IMR-90 (cell line): ENCODE measurements around the gene CLUH. TPM values are rescaled to one million over a fixed set of nuclear protein-coding genes. Genes with fewer than 3 reads are reported as not detected.

Source experiments
- ATAC-seq: fragments of 200-7000 bp; cut with Tn5 transposase; 2 replicates; pipeline ENCODE4 v1.9.1; 2020; ENCODE audit warnings: low read depth, mild to moderate bottlenecking, moderate library complexity
- BruUV-seq: library from RNA; stranded (reverse); fragments of 400-500 nt; replicated peaks from 2 replicates; lab custom pipeline; 2021; lab: Mats Ljungman, UMichigan
- CTCF ChIA-PET: fragments of 300-600 bp; formaldehyde crosslinking; extraction: SDS; loops from one replicate; lab custom pipeline; 2021; ENCODE audit warnings: antibody characterized with exemption; lab: Yijun Ruan, JAX
- POLR2A ChIA-PET: fragments of 300-600 bp; sonication (Branson Sonifier 250); formaldehyde crosslinking; loops from one replicate; lab custom pipeline; 2022; ENCODE audit warnings: antibody characterized with exemption; ENCODE audit not compliant: unreplicated experiment; lab: Charles Lee
- DNase-seq: peaks from one replicate; pipeline ENCODE4 v3.0.0; 2013
- H2AFZ ChIP-seq: replicated peaks from 2 replicates; pipeline ENCODE3; 2013; ENCODE audit warnings: low read length, mild to moderate bottlenecking; ENCODE audit not compliant: poor library complexity
- H2AK5ac ChIP-seq: 2 replicates; pipeline ENCODE4 v1.6.1; 2013; ENCODE audit warnings: low read depth, low read length, inconsistent platforms
- H2AK9ac ChIP-seq: replicated peaks from 2 replicates; pipeline ENCODE3; 2013; ENCODE audit warnings: mild to moderate bottlenecking, low read depth, low read length, moderate library complexity; ENCODE audit not compliant: poor library complexity
- H2BK120ac ChIP-seq: 2 replicates; pipeline ENCODE4 v1.6.1; 2013; ENCODE audit warnings: low read depth, low read length, inconsistent platforms
- H2BK15ac ChIP-seq: 3 replicates; pipeline ENCODE4 v1.6.1; 2013; ENCODE audit warnings: low read depth, low read length, inconsistent platforms
- H2BK20ac ChIP-seq: 2 replicates; pipeline ENCODE4 v1.6.1; 2013; ENCODE audit warnings: low read depth, mild to moderate bottlenecking, inconsistent platforms, low read length, moderate library complexity
- H2BK5ac ChIP-seq: 2 replicates; pipeline ENCODE4 v1.6.1; 2013; ENCODE audit warnings: mild to moderate bottlenecking, low read depth, low read length, inconsistent platforms; ENCODE audit not compliant: poor library complexity, severe bottlenecking
- H3K14ac ChIP-seq: replicated peaks from 2 replicates; pipeline ENCODE4 v1.6.1; 2013; ENCODE audit warnings: low read depth, low read length, inconsistent platforms
- H3K18ac ChIP-seq: 2 replicates; pipeline ENCODE4 v1.6.1; 2013; ENCODE audit warnings: low read depth, low read length, control low read depth
- H3K23ac ChIP-seq: 2 replicates; pipeline ENCODE4 v1.6.1; 2013; ENCODE audit warnings: low read depth, low read length, inconsistent platforms
- H3K27ac ChIP-seq: 2 replicates; pipeline ENCODE4 v1.5.1; 2013; ENCODE audit warnings: mild to moderate bottlenecking, control low read depth, low read length; ENCODE audit not compliant: insufficient read depth
- H3K27me3 ChIP-seq: 2 replicates; pipeline ENCODE4 v1.6.1; 2013; ENCODE audit warnings: low read length; ENCODE audit not compliant: control insufficient read depth, insufficient read depth
- H3K36me3 ChIP-seq: 2 replicates; pipeline ENCODE4 v1.6.1; 2013; ENCODE audit warnings: low read length, mixed read lengths; ENCODE audit not compliant: control insufficient read depth, insufficient read depth
- H3K4ac ChIP-seq: 2 replicates; pipeline ENCODE4 v1.6.1; 2013; ENCODE audit warnings: low read depth, low read length, inconsistent platforms
- H3K4me1 ChIP-seq: 2 replicates; pipeline ENCODE4 v1.6.1; 2013; ENCODE audit warnings: low read length, mixed read lengths; ENCODE audit not compliant: control insufficient read depth, insufficient read depth
- H3K4me2 ChIP-seq: 2 replicates; pipeline ENCODE4 v1.6.1; 2013; ENCODE audit warnings: low read depth, mild to moderate bottlenecking, control low read depth, low read length, moderate library complexity
- H3K4me3 ChIP-seq: 2 replicates; pipeline ENCODE4 v1.5.1; 2013; ENCODE audit warnings: low read depth, mild to moderate bottlenecking, control low read depth, low read length, moderate library complexity; ENCODE audit not compliant: insufficient read depth
- H3K56ac ChIP-seq: 2 replicates; pipeline ENCODE4 v1.6.1; 2013; ENCODE audit warnings: low read length, inconsistent platforms; ENCODE audit not compliant: insufficient read depth; ENCODE audit errors: extremely low read depth
- H3K79me1 ChIP-seq, 2 experiments: 2 replicates each; pipeline ENCODE4 v1.6.1; 2013; ENCODE audit warnings: low read length in 2 of 2, inconsistent platforms in 1 of 2, low read depth in 1 of 2
- H3K9ac ChIP-seq: 2 replicates; pipeline ENCODE4 v1.6.1; 2013; ENCODE audit warnings: low read depth, low read length, control low read depth
- H3K9me1 ChIP-seq: 2 replicates; pipeline ENCODE4 v1.6.1; 2013; ENCODE audit warnings: low read length, inconsistent platforms; ENCODE audit not compliant: insufficient read depth
- H3K9me3 ChIP-seq: 2 replicates; pipeline ENCODE4 v1.6.1; 2013; ENCODE audit warnings: low read length; ENCODE audit not compliant: control insufficient read depth, insufficient read depth
- H4K20me1 ChIP-seq: 2 replicates; pipeline ENCODE4 v1.6.1; 2013; ENCODE audit warnings: low read length, inconsistent platforms; ENCODE audit not compliant: insufficient read depth
- H4K5ac ChIP-seq: 2 replicates; pipeline ENCODE4 v1.6.1; 2013; ENCODE audit warnings: mild to moderate bottlenecking, low read depth, low read length, control low read depth
- H4K8ac ChIP-seq, 2 experiments: 2 replicates each; pipeline ENCODE4 v1.6.1; 2013; ENCODE audit warnings: low read depth in 2 of 2, low read length in 2 of 2, control low read depth in 1 of 2, inconsistent platforms in 1 of 2
- H4K91ac ChIP-seq: 2 replicates; pipeline ENCODE4 v1.6.1; 2013; ENCODE audit warnings: low read depth, low read length, inconsistent platforms; ENCODE audit not compliant: insufficient read depth
- BHLHE40 ChIP-seq: fragments of 150-350 bp; IDR thresholded peaks from 2 replicates; pipeline ENCODE4 v1.6.1; 2016; ENCODE audit warnings: mild to moderate bottlenecking, low read depth, low read length
- CEBPB ChIP-seq: IDR thresholded peaks from 2 replicates; pipeline ENCODE4 v1.6.1; 2012; ENCODE audit warnings: low read depth, low read length, improper control_type of control experiment
- CHD1 ChIP-seq: IDR thresholded peaks from 2 replicates; pipeline ENCODE4 v1.6.1; 2012; ENCODE audit warnings: low read depth, low read length, improper control_type of control experiment
- MAFK ChIP-seq: IDR thresholded peaks from 2 replicates; pipeline ENCODE4 v1.6.1; 2012; ENCODE audit warnings: low read depth, low read length, improper control_type of control experiment
- MAZ ChIP-seq: IDR thresholded peaks from 2 replicates; pipeline ENCODE4 v1.6.1; 2012; ENCODE audit warnings: low read depth, mild to moderate bottlenecking, low read length, improper control_type of control experiment, moderate library complexity, borderline replicate concordance
- NFE2L2 ChIP-seq: fragments of 150-350 bp; IDR thresholded peaks from 2 replicates; pipeline ENCODE4 v1.6.1; 2016; ENCODE audit warnings: low read depth, mild to moderate bottlenecking, low read length
- POLR2A ChIP-seq: IDR thresholded peaks from 2 replicates; pipeline ENCODE4 v1.6.1; 2012; ENCODE audit warnings: mild to moderate bottlenecking, low read depth, low read length
- RAD21 ChIP-seq: IDR thresholded peaks from 2 replicates; pipeline ENCODE4 v1.6.1; 2012; ENCODE audit warnings: low read length, improper control_type of control experiment
- RCOR1 ChIP-seq: IDR thresholded peaks from 2 replicates; pipeline ENCODE4 v1.6.1; 2012; ENCODE audit warnings: mild to moderate bottlenecking, low read length, improper control_type of control experiment; ENCODE audit not compliant: insufficient replicate concordance
- RFX5 ChIP-seq: IDR thresholded peaks from 2 replicates; pipeline ENCODE4 v1.8.0; 2012; ENCODE audit warnings: low read depth, mild to moderate bottlenecking, low read length, moderate library complexity
- SMC3 ChIP-seq: fragments of 150-350 bp; IDR thresholded peaks from 2 replicates; pipeline ENCODE4 v1.6.1; 2016; ENCODE audit warnings: low read depth, mild to moderate bottlenecking, antibody characterized with exemption, low read length, moderate library complexity
- WGBS, 2 experiments: methylation state at CpG; one replicate each; pipeline versions ENCODE4 v1.1.5 to v1.1.7; 2013; ENCODE audit warnings: missing lambda C conversion rate in 2 of 2; ENCODE audit not compliant: insufficient read length in 1 of 2; ENCODE audit errors: extremely low coverage in 2 of 2; 5-methylcytosine and 5-hydroxymethylcytosine counted together
- dilution Hi-C: fragments of 300-500 bp; cut with HindIII; formaldehyde crosslinking; loops from one replicate; pipeline ENCODE4 v1.14.3; 2018; ENCODE audit warnings: low sequenced_read_pairs; ENCODE audit not compliant: unreplicated experiment
- in situ Hi-C: fragments of 300-500 bp; cut with MboI; formaldehyde crosslinking; loops from 3 replicates; pipeline ENCODE4 v1.14.3; 2019; ENCODE audit warnings: low sequenced_read_pairs, inconsistent platforms, mixed read lengths
- intact Hi-C: fragments of 100-400 bp; cut with micrococcal nuclease; formaldehyde crosslinking; loops from 2 replicates; pipeline ENCODE4 v1.10.0; 2022
- polyA plus RNA-seq, 3 experiments: library from polyadenylated mRNA; depleted of rRNA; stranded (reverse); fragments of >200 nt; gene quantifications; 2 replicates each; pipeline ENCODE4 v1.2.3, GENCODE V29; 2012; ENCODE audit warnings: low replicate concordance in 1 of 3
- total RNA-seq: library from RNA; depleted of rRNA; stranded (reverse); fragments of >200 nt; gene quantifications from 2 replicates; pipeline ENCODE4 v1.2.3, GENCODE V29; 2012
- TF ChIP-seq, protein P1 (sequence below): fragments of 150-350 bp; IDR thresholded peaks from 2 replicates; pipeline ENCODE4 v1.6.1; 2017; ENCODE audit warnings: mild to moderate bottlenecking, antibody characterized with exemption, low read length, low read depth
- TF ChIP-seq, protein P2 (sequence below): fragments of 150-350 bp; IDR thresholded peaks from 2 replicates; pipeline ENCODE4 v1.6.1; 2016; ENCODE audit warnings: low read depth, mild to moderate bottlenecking, low read length, moderate library complexity, borderline replicate concordance

The CLUH gene
- total and polyA plus RNA-seq, 2 of the 4 experiments (the other 2 are of a cell fraction): 12.9 to 42.0 TPM

GRCh38 chr17:2656283-2656682 is 55.3 kb downstream of the CLUH start:
- H3K9me1 ChIP-seq: peaks cover 9% of the 10 kb centered on the region
- dilution Hi-C loops (no loop called here), in situ Hi-C loops (no loop called here), intact Hi-C loops (no loop called here)
- peaks cover 4 to 71% of the 10 kb centered on the region in 2 experiments; a peak in 2 of 4 replicates for H3K79me1 ChIP-seq
- 0 out of 2 replicates have a peak overlapping the region, but pooled peaks have one; percentile 33 for H3K23ac ChIP-seq
- peaks cover 18% of the 10 kb centered on the region for H3K36me3 ChIP-seq
- no peak overlapping the region for H2AK9ac ChIP-seq
- H3K4me1 ChIP-seq: 0 out of 2 replicates have a peak, but pooled peaks cover 2% of the 10 kb centered on the region
- peaks cover 93% of the 10 kb centered on the region for H4K20me1 ChIP-seq
- H2AFZ ChIP-seq: no peak overlapping the region
- no peak for TF ChIP-seq MAFK
- no peak for TF ChIP-seq RAD21
- TF ChIP-seq POLR2A: no peak
- no peak for TF ChIP-seq NFE2L2
- TF ChIP-seq RFX5: no peak
- no peak for TF ChIP-seq SMC3
- TF ChIP-seq, protein P1, sequence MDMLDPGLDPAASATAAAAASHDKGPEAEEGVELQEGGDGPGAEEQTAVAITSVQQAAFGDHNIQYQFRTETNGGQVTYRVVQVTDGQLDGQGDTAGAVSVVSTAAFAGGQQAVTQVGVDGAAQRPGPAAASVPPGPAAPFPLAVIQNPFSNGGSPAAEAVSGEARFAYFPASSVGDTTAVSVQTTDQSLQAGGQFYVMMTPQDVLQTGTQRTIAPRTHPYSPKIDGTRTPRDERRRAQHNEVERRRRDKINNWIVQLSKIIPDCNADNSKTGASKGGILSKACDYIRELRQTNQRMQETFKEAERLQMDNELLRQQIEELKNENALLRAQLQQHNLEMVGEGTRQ: no peak
- TF ChIP-seq, protein P2, sequence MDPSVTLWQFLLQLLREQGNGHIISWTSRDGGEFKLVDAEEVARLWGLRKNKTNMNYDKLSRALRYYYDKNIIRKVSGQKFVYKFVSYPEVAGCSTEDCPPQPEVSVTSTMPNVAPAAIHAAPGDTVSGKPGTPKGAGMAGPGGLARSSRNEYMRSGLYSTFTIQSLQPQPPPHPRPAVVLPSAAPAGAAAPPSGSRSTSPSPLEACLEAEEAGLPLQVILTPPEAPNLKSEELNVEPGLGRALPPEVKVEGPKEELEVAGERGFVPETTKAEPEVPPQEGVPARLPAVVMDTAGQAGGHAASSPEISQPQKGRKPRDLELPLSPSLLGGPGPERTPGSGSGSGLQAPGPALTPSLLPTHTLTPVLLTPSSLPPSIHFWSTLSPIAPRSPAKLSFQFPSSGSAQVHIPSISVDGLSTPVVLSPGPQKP: no peak
- no peak for TF ChIP-seq CEBPB
- no peak for TF ChIP-seq MAZ
- TF ChIP-seq BHLHE40: no peak
- TF ChIP-seq CHD1: no peak
- TF ChIP-seq RCOR1: no peak
- H3K14ac ChIP-seq: no peak overlapping the region
- H3K18ac ChIP-seq: no peak overlapping the region
- no peak overlapping the region for H2BK20ac ChIP-seq
- no peak overlapping the region for H3K27ac ChIP-seq
- no peak overlapping the region for H2BK120ac ChIP-seq
- no peak overlapping the region for H4K91ac ChIP-seq
- no peak overlapping the region for H4K5ac ChIP-seq
- H3K56ac ChIP-seq: no peak overlapping the region
- BruUV-seq: no TSS peak
- DNase-seq: no peak
- H3K27me3 ChIP-seq: no peaks in the 10 kb centered on the region
- WGBS, 2 experiments: no CpG with 5 or more reads among the region's 1 CpG
- ChIA-PET CTCF (interaction anchor here (0.5 to 0.7 kb wide), 3 partner anchors 12 to 114 kb away, joined by 3 to 7 read pairs (median 3); no protein-coding TSS in a partner anchor), POLR2A (no interaction called here)
- H3K9me3 ChIP-seq: no peaks in the 10 kb centered on the region
- H3K4me3 ChIP-seq: no peak overlapping the region
- H4K8ac ChIP-seq: no peak overlapping the region
- no peak overlapping the region for H2BK15ac ChIP-seq
- no peak for ATAC-seq
- no peak overlapping the region for H2BK5ac ChIP-seq
- no peak overlapping the region for H3K4me2 ChIP-seq
- H2AK5ac ChIP-seq: no peak overlapping the region
- no peak overlapping the region for H3K4ac ChIP-seq
- no peak overlapping the region for H3K9ac ChIP-seq
